Vagina (tissue), 2 donors: ENCODE measurements around the gene ARHGAP18.

Experiments used
- POLR2A ChIP-seq, 2 donors: fragments of 450-650 bp; IDR thresholded peaks; one replicate each; pipeline ENCODE4 v1.6.1; 2017; ENCODE audit warnings: antibody characterized with exemption in 2 of 2, mild to moderate bottlenecking in 2 of 2, moderate library complexity in 2 of 2
- POLR2AphosphoS5 ChIP-seq, 2 donors: sonication (generic); formaldehyde crosslinking; IDR thresholded peaks; one replicate each; pipeline ENCODE4 v1.9.0; 2017; ENCODE audit warnings: antibody characterized with exemption in 2 of 2, mild to moderate bottlenecking in 2 of 2, low read depth in 1 of 2; ENCODE audit not compliant: insufficient read depth in 1 of 2
- TF ChIP-seq, protein P1 (sequence below), 3 experiments: fragments of 450-650 bp in 2 of 3; fragments of 200-600 bp in 1 of 3; sonication (generic) in 1 of 3; IDR thresholded peaks; one replicate each; pipeline ENCODE4 v1.5.1; 2017 to 2019; ENCODE audit warnings: antibody characterized with exemption in 3 of 3, mild to moderate bottlenecking in 2 of 3, moderate library complexity in 2 of 3

DNA sequence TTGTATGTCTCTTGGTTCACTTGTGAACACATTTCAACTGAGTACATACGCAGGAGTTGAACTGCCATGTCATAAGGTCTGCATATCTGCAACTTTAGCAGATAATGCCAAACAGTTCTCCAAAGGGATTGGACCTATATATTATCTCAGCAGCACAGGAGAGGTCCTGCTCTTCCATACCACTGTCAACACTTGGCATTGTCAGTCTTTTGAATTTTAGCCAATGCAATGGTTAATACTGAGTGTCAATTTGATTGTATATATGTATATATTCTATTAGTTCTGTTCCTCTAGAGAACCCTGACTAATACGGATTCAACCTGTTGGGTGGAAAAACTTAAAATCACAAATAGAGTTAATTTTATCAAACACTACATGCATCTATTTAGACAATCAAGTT is 26.1 kb upstream of the ARHGAP18 start:
- TF ChIP-seq POLR2A (IDR thresholded peaks at IDR 0.05) (no peak), POLR2AphosphoS5 (IDR thresholded peaks at IDR 0.05; ENCODE audit: insufficient read depth in 1 of 2, low read depth in 1 of 2) (no peak)
- TF ChIP-seq, protein P1, sequence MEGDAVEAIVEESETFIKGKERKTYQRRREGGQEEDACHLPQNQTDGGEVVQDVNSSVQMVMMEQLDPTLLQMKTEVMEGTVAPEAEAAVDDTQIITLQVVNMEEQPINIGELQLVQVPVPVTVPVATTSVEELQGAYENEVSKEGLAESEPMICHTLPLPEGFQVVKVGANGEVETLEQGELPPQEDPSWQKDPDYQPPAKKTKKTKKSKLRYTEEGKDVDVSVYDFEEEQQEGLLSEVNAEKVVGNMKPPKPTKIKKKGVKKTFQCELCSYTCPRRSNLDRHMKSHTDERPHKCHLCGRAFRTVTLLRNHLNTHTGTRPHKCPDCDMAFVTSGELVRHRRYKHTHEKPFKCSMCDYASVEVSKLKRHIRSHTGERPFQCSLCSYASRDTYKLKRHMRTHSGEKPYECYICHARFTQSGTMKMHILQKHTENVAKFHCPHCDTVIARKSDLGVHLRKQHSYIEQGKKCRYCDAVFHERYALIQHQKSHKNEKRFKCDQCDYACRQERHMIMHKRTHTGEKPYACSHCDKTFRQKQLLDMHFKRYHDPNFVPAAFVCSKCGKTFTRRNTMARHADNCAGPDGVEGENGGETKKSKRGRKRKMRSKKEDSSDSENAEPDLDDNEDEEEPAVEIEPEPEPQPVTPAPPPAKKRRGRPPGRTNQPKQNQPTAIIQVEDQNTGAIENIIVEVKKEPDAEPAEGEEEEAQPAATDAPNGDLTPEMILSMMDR (IDR thresholded peaks at IDR 0.05) = no peak
